Measurements from ENCODE around the gene GMCL2.

The GMCL2 gene

DNA sequence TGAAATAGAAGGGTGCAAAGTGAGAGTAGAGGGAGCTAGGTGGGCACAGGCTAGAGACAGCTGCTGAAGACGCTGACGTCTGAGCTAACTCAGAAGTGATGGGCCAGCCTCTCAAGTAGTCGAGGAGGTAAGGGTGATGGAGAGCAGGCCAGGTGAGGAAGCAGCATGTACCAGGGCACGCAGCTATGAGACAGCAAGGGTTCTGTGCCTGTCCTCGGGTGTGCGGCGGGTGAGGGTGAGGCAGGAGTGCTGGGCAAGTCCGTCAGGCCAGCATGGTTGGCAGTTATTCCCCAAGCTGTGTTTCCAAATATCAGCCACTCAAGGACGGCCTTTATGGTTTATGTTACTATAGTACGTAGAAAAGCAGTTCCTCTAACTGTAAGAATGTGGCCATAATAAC is 50.2 kb downstream of the GMCL2 start:
- no peak for FAIRE-seq
